ENCODE data around the gene PTPRF.

Gene PTPRF

DNA sequence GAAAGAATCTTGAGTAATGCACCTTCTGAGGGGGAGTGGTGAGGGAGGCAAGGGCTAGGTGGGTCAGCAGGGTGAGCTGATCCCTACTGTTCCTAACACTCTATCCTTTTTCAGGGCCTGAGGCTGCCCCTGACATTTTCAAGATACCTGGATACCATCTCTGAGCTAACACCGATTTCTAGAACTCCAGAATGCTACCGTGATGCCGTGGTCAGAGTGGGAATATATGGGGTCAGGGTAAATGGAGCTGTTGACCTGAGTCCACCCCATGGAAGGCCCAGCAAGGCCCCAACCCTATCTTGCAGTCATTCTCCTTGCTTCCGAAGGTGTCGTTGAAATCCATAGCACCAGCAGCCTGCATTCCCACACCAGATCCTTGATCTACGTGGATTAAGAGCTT lies 18.0 kb upstream of the PTPRF start:
- DNase-seq (ENCODE audit: low read depth in 2 of 2): no peak

DNA sequence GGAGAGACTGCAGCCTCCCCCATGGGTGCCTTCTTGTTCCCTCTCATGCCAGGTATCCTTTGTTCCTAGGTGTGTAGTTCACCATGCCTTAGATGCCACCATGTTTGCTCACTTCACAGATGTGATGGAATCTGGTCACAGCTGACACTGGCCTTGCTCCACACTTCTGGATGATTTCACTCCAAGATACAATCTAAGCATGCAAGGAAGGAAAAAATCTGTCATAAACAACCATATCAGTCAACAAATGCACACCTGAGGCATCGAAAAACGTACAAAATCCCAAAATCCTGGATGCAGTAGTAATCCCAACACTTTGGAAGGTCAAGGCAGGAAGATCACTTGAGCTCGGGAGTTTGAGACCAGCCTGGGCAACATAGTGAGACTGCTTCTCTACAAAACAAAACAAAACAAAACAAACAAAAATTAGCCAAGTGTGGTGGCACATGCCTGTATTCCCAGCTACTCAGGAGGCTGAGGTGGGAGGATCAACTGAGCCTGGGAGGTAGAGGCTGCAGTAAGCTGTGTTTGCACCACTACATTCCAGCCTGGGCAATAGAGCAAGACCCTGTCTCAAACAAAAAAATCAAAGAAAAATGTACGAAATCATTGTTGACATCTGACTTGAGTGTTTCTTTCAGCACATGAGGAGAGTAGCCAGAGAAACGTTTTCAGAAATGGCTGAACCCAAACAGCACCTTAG lies 17.1 kb upstream of the PTPRF start:
- DNase-seq (ENCODE audit: low read depth in 2 of 2): no peak

DNA sequence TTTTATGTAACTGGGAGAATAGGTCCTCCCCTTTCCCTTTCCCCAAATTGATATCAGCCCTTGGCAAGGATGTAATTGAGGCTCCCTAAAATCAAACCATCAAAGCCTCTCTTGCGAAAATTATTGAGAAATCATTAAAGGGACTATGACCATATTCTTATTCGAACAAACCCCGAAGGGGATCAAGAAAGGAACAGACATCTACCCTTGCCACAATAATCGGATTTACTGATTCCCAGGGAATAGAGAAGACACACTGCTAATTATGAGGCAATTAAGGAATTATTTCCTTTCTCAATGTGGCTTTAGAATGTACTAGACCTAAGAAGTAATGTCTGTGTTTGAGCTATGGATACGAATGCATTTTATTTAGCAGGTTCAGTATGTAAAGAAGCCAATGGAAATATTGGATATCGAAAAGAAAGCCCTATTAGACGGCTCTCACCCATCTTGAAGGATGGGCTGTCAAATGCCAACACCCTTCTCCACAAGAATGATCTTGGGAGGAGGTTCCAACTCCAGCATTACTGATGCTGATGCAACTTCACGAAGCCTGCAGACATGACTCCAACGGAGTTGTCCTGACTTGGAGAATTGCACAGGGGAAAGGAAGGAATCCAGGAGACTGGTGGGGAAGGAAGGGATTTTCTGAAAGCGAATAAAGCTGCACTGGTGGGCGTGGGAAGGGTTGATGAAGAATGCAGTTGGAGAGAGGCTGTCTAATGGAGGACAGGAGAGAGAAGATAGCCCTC lies 11.6 kb upstream of the PTPRF start:
- DNase-seq (ENCODE audit: low read depth in 2 of 2): no peak

DNA sequence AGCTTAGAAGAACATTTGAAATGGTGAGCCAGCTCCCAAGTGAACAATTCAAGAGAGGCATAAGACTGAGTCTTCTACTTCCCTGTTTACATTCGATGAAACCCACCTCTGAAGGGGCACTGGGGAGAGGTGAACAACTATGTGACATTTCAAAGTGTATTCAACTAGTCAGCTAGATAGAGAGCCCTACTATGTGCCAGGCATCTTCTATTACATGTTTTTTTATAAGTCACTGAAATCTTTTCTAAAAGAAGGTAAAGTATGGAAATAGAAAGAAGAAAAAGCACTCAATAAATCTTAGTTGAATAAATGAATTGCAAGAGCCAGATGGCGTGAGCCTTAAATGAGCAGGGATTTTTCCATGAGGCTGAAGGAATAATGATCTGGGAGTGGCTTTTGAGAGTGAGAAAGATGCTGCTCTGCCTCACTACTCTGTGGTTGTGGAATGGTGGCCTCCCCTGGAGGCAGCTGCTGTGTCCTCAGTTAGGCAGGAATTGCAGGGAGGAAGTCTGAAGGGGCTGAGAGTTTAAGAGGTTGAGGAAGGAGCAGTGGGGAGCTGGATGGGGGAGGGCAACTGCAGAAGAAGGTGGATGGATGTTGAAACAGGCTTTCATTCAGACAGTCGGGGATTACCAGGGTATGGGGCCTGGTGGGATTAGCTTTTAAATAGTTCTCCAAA lies 10.4 kb upstream of the PTPRF start:
- DNase-seq (ENCODE audit: low read depth in 2 of 2): no peak

DNA sequence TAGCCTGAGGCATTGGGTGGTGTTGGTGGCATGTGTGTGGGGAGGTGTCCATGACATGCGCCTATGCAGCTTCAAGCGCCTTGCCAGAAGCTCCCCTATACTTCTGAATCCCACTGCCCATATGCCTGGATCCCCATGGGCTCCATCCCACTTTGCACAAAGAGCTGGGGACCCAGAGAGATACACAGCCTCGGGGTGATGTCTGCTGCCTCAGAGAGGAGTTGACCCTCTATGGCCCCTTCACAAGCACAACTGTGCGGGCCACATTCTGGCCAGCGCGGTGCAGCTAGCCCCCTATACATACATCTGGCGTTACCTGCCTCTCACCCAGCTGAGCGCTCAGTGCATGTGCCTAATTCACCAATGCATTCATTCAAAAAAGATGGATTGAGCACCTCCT lies 9.6 kb upstream of the PTPRF start:
- DNase-seq (ENCODE audit: low read depth in 2 of 2): no peak

DNA sequence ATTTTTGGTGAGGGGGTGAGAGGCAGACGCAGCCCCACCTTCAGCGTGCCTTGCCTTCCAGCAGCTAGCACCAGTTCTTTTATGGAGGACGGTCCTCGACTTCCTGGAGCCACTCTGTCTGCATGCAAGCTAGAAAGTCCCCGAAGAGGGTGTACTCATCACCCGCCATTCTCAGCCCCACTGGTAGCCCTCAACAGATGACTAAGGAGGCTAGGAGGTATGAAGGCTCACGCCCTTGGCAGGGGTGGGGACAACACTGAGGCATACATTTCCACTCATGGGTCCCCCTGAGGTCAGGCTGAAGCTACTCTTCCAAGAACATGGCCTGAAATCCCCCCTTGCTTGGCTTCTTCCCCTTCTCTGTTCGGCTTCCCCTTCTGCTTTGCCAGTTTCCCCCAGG lies 8.9 kb upstream of the PTPRF start:
- DNase-seq (ENCODE audit: low read depth in 2 of 2): no peak

DNA sequence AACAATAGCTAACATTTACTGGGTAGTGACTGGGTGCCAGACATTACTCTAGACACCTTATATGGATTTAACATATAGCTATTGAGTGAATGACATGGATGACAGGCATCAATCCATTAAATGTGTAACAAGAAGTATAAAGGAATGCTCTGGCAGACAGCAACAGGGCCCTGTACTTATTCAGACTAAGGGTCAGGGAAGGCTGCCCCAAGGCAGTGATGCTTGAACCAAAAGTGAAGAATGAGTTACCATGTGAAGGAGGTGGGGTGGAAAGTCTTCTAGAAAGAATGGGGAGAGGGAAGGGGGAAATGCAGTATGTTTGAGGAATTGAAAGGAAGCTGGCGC lies 8.3 kb upstream of the PTPRF start:
- no peak for DNase-seq (ENCODE audit: low read depth in 2 of 2)

DNA sequence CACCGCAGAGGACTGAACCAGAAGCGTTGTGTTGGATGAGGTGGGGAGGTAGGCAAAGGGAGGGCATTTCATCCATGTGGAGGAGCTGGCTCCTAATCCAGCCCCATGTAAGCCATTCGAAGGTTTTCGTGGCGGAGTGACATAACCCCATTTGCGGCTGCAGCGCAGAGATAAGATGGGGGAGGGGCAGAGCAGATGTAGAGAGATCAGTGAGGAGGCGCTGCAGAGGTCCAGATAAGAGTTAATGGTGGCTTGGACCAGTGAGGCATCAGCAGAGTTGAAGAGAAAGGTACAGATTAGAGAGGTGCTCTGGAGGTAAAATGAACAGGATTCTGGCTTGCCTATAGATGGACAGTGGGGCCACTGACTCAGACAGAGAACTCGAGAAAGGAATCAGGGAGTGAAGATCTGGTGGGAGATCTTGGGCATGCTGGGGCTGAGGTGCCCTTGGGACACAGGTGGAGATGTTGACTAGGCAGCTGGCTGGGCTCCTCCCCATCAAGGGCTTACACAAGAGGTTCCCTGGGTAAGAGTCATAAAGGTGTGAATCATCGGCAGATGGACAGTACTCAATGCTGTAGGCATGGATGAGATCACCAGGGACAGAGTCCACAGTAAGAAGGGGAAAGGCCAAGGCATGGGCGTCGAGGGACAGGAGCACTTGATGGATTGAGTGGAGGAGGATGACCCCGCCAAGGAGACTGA lies 7.8 kb upstream of the PTPRF start:
- no peak for DNase-seq (ENCODE audit: low read depth in 2 of 2)

DNA sequence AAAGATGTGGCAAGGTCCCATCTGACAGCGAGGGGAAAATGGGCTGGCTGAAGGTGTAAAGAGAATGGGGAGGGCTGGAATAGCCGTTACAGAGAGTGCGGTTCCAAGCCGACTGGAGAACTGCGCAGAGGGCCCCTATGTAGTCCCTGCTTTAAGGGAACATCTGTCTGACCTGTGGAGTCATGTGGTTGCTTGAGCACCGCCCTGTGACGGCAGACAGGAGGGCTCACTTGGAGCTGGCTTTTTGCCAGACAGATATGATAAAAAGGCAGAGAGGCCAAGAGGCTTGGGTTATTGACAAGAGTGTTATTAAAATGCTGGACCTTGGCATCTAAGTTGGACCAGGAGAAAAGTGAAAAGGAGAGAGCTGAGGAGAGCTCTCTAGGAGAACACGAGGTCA lies 5.9 kb upstream of the PTPRF start:
- no peak for DNase-seq (ENCODE audit: low read depth in 2 of 2)

DNA sequence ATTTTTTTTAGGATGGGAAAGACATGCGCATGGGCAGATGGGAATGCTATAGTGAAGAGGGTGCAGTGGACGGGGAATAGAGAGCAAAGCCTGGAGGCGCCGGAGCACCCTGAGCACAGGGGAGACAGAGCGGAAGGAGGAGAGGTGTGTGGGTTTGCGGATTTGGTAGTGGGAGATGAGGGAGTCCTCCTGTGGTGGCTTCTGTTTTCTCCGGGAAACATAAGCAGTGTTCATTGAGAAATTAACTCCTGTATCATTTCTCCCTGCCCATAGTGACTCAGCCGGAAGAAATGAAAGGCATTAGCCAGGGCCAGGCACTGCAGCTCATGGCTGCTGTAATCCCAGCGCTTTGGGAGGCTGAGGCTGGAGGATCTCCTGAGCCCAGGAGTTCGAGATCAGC lies 4.7 kb upstream of the PTPRF start:
- peak; percentile 39 to 49 for DNase-seq (ENCODE audit: low read depth in 2 of 2)

DNA sequence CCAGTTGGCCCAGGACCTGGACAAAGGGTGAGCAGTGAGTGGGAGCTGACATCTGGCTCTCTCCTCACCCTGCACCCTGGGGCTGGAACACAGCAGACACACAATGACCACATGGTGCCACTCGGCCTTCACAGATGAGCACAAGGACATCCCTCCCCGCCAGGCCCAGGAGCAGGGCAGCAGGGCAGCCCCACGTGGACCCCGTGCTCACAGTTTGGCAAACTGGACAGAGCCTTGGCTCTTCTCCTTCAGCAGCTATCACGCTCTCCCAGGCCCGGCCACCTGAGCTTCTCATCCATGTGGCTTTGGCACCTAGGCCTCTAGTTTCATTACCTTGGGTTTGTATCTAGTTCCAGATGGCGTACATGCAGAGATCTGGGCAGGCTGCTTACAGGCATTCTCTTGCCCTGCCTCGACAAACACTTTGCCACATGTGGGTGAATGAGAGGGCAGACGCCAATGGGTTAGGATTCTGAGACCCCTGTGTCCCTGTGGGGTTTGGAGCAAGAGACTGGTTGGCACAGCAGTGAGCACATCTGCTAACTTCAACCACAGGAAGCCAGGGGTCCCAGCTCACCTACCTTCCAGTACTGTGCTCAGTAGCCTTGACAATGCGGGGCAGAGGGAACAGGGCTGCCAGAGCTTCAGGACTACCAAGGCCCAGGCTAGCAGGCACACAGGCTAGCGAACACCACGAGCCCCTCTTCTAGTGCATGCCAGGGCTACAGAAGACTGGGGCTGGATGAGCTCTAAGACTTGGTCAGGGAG lies 3.4 kb upstream of the PTPRF start:
- no peak for DNase-seq (ENCODE audit: low read depth in 2 of 2)

DNA sequence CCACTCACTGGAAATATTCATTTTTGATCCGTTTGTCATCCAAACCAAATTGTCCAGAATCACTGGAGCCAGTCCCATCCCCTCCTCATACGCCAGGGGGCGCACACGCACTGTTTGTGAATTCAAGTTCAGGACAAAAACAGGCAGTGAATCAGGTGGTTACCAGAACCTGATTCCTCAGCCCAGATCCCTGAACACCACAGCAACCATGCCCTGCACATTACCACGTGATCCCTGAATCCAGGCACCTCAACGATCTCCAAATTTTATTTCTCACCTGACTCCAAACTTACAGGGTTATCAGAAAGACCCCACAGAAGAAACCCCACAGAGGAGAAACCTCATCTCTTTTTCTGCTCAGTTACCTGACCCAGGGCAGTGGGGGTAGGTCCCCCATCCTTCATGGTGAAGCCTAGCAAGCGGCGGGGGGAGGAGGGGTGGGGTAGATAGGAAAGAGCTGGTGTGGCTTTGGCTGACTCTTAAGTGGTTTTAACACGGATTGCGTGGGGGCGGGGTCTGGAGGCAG lies 1.4 kb upstream of the PTPRF start:
- peak; percentile 72 to 78 for DNase-seq (ENCODE audit: low read depth in 2 of 2)

DNA sequence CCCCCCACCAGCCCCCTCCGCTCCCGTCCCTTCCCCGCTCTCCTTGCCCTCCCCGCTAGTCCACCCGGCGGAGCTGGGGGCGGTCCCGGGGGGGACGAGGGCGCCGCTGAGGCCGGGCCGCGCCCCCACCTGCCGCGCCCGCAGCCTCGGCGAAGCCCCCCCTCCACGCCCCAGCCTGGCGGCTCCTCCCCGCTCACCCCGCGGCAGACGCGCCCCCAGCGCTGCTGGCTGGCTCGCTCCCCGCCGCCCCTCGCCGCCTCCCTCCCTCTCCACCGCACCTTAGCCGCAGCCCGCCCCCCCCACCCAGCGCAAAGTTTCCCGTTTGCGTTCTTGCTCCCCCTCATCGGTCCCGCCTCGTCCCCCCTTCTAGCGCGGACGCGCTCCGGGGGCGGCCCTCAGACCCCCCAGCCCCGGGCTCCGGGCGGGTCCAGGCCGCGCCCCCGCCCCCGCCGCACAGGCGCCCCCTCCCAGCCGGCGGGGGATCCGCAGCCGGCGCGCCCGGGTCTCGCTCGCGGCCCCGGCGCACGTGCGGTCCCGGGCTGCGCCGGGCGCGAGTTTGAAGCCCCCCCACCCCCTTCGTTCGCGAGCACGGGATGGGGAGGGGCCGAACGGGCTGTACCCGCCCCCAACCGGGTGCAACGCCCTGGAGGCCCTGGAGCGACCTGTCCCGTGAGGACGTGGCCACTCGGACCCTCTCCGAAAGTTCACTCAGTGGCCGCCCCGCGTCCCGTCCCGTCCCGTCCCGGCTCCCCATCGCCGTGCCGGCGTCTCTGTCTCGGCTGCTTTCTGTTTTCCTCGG lies 623 bp downstream of the PTPRF start:
- DNase-seq (ENCODE audit: low read depth in 2 of 2): no peak

DNA sequence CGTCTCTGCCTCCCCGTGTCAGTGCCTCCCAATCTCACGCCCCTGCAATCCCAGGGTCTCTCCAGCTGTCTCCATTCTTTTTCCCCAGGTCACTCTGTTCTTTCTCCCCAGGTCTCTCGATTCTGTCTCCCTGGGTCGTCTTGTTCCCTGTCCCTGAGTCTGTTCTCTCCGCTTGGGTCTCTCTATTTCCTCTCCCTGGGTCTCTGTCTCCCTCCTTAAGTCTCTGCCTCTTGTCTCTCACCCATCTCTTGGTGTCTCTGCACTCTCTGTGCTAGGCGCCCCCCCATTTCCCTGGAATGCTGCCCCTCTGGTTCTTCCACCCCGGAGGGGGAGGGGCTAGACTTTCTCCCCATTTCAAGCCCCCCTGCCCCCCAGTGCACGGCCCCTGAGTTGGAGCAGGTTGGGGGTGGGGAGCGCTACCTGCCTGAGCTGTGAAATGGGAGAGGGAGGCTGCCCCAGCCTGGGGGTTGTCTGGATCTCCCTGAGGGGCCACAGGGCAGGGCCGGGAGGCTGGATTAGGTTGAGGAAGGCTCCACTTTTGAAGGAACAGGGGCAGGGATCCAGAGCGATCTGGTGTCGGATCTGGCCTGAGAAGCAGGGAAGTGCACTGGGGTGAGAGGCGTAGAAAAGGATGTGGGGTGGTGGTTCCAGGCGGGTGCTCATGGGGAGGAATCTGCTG lies 1.4 kb downstream of the PTPRF start:
- DNase-seq (ENCODE audit: low read depth in 2 of 2): no peak

DNA sequence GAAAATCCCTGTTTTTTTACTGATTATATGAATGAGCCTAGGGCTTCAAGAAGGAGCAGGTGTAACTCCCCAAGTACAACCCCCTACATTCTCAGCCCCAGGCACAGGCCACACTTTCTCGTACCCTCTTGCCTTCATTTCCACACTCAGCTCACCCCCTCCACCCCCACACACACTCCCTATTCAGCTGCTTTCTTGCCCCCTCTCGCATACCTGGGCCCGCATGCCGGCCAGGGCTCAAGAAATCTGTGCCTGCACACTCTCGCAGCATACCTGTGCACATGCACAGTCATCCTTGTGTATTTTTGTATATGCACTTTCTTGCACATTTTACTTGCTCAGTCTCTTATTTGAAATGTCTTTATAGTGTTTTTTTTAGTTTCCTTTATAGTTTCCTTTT lies 2.0 kb downstream of the PTPRF start:
- DNase-seq (ENCODE audit: low read depth in 2 of 2): no peak

DNA sequence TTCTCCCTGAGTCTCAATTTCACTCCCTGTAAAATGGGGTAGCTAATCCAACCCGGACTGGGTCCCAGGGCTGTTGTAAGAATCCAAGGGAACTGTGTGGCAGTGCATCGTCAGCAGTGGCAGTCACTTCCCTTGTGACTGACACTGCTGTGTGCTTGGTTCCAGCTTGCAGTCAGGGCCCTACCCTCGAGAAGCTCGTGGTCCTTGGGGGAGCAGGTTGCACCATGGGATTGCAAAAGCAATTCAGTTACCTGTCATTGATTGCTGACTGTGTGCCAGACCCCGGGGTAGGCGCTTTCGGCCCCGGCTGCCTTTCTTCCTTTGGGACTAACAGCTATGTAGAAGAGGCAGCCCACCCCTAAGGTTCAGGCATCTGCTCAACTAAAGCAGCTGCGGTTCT lies 2.9 kb downstream of the PTPRF start:
- no peak for DNase-seq (ENCODE audit: low read depth in 2 of 2)

DNA sequence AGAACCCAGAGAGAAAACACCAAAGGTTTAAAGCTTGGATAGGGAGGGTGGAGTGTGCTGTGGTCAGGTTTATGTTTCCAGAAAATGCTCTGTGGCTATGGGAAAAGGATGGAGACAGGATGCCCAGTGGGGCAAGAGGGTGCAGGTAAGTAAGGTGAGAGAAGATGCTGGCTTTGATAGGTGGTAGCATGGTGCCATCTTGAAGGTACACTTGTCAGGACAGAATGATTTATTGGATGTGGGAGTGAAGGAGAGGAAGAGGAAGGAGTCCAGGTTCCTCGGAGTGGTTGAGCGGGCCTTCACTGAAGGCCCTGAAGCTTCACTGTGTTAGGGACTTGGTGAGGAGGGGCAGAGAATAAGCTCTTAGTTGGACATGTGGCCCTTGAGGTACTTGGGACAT lies 3.6 kb downstream of the PTPRF start:
- no peak for DNase-seq (ENCODE audit: low read depth in 2 of 2)

DNA sequence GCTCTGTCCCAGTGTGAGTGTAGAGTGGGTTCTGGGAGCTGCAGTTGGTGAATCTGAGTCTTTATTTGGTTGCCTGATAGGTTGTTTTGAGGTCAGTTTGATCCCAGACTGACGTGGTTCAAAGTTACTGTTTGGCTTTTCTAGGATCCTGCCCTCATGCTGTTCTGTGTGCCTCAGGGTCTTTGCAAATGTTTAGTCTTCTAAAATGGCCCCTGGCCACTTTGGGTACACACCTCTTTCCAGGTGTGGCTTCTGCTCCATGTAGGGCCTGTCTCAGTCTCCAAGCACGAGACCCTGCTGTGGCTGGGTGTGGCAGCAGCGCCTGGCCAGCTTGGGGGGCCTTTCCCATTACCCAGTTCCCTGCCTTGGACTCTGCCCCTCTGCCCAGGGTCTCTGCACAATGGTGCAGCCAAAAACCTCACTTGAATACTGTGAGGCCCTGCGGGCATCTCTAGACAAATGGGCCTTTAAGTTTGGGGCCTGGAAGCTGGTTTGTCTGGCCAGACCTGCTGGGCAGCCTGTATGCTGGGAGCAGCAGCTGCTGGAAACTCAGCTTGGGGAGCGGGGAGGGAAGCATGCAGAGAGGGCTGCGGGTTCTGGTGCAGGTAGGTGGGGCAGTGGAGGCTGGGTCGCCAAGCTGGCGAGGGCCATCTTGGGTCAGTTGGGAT lies 5.6 kb downstream of the PTPRF start:
- DNase-seq (ENCODE audit: low read depth in 2 of 2): no peak

DNA sequence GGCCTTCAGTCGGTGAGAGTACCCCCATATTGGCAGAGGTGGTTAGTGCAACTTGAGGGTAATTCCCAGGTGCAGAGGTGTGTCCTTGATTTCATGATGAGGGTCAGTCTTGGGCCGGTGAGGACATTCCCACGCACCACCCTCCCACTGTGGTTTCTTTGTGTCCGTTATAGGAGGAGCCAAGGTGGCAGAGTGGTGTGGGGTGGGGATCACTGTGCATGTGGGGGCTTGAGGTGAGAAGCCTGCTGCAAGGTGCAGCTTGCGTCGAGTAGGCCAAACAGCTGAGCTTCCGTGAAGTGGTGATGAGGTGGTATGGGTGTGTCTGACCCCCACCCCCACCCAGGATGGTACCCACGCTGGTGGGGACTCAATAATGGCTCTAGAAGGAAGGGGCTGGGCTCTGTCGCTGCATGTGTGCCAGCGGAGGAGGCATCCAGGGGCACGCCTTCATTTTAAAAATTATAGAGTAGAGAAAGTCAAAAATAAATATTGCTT lies 6.2 kb downstream of the PTPRF start:
- no peak for DNase-seq (ENCODE audit: low read depth in 2 of 2)
